B cell (primary cell): Measurements from ENCODE around the gene FGF3.

Experiments used
- CTCF ChIP-seq: fragments of 200-600 bp; IDR thresholded peaks from one replicate; pipeline ENCODE4 v1.8.0; 2022; ENCODE audit warnings: antibody characterized with exemption, mild to moderate bottlenecking
- EZH2 ChIP-seq: IDR thresholded peaks from 2 replicates; pipeline ENCODE4 v1.6.1; 2012; ENCODE audit warnings: borderline replicate concordance, low read depth, mild to moderate bottlenecking, moderate library complexity, low read length; ENCODE audit not compliant: insufficient read depth, poor library complexity, severe bottlenecking

- TF ChIP-seq CTCF (no peak), EZH2 (no peak)
These were observed 24.3 kb upstream of the FGF3 start for GRCh38 chr11:69843529-69843921.
